Tibial artery (tissue), 4 donors: ENCODE data around the gene AK8.

ENCODE experiments used
- DNase-seq, 2 donors: peaks; one replicate each; pipeline ENCODE4 v3.0.0-alpha.2; 2019
- H3K27ac ChIP-seq, 2 donors: fragments of 200-600 bp; sonication (generic) in 1 of 2; 1 replicate in 1 of 2; 2 replicates in 1 of 2; pipeline ENCODE4 v1.5.1; 2018 to 2019; ENCODE audit warnings: mild to moderate bottlenecking in 1 of 2
- H3K27me3 ChIP-seq, 2 donors: fragments of 200-600 bp; sonication (generic) in 1 of 2; one replicate each; pipeline versions ENCODE4 v1.5.1 to v1.6.0; 2016 to 2019
- H3K36me3 ChIP-seq, 3 donors: fragments of 200-600 bp; sonication (generic) in 2 of 3; one replicate each; pipeline ENCODE4 v1.5.1; 2016 to 2019; ENCODE audit warnings: mild to moderate bottlenecking in 2 of 3
- H3K4me1 ChIP-seq, 4 donors: fragments of 200-600 bp; sonication (generic) in 2 of 4; 1 replicate in 3 of 4; 2 replicates in 1 of 4; pipeline ENCODE4 v1.5.1; 2016 to 2019
- H3K4me3 ChIP-seq, 2 donors: fragments of 200-600 bp; sonication (generic) in 1 of 2; 1 replicate in 1 of 2; 2 replicates in 1 of 2; pipeline ENCODE4 v1.5.1; 2018 to 2019; ENCODE audit warnings: mild to moderate bottlenecking in 2 of 2
- H3K9me3 ChIP-seq, 3 donors: fragments of 200-600 bp; sonication (generic) in 1 of 3; one replicate each; pipeline ENCODE4 v1.5.1; 2016 to 2019
- intact Hi-C: fragments of 100-400 bp; cut with DNase I; formaldehyde crosslinking; loops from one replicate; pipeline ENCODE4 v1.15.0; 2023; ENCODE audit warnings: low total_unique reads
- TF ChIP-seq, protein P1 (sequence below), 2 experiments: fragments of 200-600 bp in 1 of 2; fragments of 450-650 bp in 1 of 2; IDR thresholded peaks; one replicate each; pipeline ENCODE4 v1.5.1; 2017 to 2019; ENCODE audit warnings: antibody characterized with exemption in 2 of 2, mild to moderate bottlenecking in 1 of 2, moderate library complexity in 1 of 2

The AK8 gene

DNA sequence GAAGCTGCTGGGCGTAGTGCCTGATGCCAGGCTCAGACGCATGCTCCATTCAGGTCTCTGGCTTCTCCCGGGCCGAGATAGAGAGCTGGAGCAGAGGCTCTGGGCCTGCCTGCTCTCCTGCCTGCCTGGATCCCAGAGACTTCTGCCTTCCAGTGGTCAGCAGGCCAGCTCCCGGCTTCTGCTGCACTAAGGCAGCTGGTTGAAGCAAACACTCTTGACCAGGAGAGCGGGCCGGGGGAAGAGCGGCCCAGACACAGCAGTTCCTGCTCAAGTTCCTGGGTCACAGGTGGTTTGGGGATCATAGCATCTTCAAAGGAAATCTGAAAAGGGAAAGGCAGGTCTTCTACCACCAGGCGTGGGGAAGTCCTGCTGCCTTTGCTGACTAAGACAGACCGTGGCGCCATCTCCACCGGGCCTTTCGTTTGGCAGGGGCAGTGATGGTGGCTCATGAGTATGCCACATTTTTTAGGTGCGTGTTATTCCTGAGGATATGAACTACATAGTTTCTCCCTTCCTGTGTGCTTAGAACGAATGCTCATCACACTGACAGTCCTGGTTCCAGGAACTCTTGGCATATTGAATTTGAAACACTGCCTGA, 31.1 kb downstream of the AK8 start:
- DNase-seq, result no peak
- H3K27ac ChIP-seq, result no peak overlapping the region
- no peak overlapping the region for H3K4me3 ChIP-seq
- H3K36me3 ChIP-seq, result no peaks in the 10 kb centered on the region
- intact Hi-C loops, result no loop called here
- H3K4me1 ChIP-seq, result no peaks in the 10 kb centered on the region
- H3K9me3 ChIP-seq, result no peaks in the 10 kb centered on the region
- H3K27me3 ChIP-seq, result no peaks in the 10 kb centered on the region
- TF ChIP-seq, protein P1, sequence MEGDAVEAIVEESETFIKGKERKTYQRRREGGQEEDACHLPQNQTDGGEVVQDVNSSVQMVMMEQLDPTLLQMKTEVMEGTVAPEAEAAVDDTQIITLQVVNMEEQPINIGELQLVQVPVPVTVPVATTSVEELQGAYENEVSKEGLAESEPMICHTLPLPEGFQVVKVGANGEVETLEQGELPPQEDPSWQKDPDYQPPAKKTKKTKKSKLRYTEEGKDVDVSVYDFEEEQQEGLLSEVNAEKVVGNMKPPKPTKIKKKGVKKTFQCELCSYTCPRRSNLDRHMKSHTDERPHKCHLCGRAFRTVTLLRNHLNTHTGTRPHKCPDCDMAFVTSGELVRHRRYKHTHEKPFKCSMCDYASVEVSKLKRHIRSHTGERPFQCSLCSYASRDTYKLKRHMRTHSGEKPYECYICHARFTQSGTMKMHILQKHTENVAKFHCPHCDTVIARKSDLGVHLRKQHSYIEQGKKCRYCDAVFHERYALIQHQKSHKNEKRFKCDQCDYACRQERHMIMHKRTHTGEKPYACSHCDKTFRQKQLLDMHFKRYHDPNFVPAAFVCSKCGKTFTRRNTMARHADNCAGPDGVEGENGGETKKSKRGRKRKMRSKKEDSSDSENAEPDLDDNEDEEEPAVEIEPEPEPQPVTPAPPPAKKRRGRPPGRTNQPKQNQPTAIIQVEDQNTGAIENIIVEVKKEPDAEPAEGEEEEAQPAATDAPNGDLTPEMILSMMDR (IDR thresholded peaks at IDR 0.05), result no peak

DNA sequence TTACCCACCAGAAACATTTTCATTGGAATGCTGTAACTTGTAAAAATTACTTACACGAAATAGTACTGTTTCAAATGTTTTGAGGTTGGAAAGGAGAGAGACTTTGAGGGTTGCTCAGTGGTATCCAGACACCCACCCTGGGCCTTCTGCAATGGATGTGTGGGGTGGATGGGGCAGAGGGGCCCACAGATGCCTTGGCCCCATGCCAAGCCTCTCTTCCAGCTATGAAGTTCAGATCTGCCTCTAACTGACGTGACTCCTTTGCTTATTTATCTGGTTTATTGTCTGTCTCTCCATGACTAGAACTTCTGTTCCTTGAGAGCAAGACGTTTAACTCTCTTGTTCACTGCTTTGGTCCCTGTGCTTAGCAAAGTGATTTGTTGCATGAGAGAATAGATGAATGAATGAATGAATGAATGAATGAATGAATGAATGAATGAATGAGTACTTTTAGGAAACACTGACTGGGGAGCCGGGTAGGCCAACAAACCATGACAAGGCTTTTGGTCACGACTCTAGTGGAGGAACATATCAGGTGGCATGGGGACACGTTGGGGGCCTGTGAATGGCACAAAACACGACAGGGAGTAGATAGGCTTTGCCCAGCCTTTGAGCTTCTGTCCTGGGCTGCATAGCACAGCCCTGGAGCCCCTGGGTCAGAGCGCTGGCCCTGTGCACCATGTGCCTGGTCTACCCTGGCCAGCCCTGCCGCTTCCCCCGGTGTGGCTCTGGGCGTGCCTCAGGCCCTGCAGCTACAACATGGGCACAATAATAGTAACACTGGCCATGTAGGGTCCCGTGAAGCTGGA, 31.8 kb downstream of the AK8 start:
- intact Hi-C loops, result no loop called here
- H3K4me1 ChIP-seq, result no peaks in the 10 kb centered on the region
- H3K27ac ChIP-seq, result no peak overlapping the region
- no peaks in the 10 kb centered on the region for H3K9me3 ChIP-seq
- TF ChIP-seq, protein P1 (IDR thresholded peaks at IDR 0.05), result no peak
- no peak for DNase-seq
- no peak overlapping the region for H3K4me3 ChIP-seq
- no peaks in the 10 kb centered on the region for H3K27me3 ChIP-seq
- no peaks in the 10 kb centered on the region for H3K36me3 ChIP-seq

GRCh38 chr9:132842124-132843044, 35.7 kb downstream of the AK8 start:
- Histone ChIP-seq H3K27me3 (no peaks in the 10 kb centered on the region), H3K27ac (no peak overlapping the region), H3K9me3 (no peaks in the 10 kb centered on the region), H3K36me3 (no peaks in the 10 kb centered on the region), H3K4me3 (no peak overlapping the region), H3K4me1 (no peaks in the 10 kb centered on the region)
- TF ChIP-seq, protein P1 (IDR thresholded peaks at IDR 0.05), result no peak
- intact Hi-C loops, result no loop called here
- DNase-seq, result peak in 1 of 2 donors; percentile 16

- TF ChIP-seq, protein P1 (IDR thresholded peaks at IDR 0.05), result no peak
- DNase-seq, result peak in 1 of 2 donors; percentile 31
- Histone ChIP-seq H3K4me1 (no peaks in the 10 kb centered on the region), H3K27ac (no peak overlapping the region), H3K4me3 (no peak overlapping the region), H3K27me3 (no peaks in the 10 kb centered on the region), H3K36me3 (no peaks in the 10 kb centered on the region), H3K9me3 (no peaks in the 10 kb centered on the region)
- intact Hi-C loops, result no loop called here
Measured at GRCh38 chr9:132840980-132841379, 37.1 kb downstream of the AK8 start.

DNA sequence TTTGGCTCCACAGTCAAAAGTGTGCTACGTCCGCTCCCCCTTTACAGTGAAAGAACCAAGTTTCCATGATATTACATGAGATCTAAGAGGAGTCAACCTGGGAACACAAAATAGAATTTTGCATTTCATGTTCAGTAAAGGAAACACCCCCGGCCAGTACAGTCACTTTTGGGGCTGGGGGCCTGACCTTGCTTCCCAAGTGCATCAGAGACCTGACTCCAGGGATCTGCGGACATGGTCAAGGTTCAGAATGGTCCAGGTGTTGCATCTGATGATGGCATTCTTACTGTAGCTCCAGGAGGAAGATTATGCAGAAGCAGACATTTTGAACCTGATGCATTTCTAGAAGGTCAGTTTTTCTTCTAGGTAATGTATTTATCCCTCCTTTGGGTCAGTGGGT, 39.8 kb downstream of the AK8 start:
- DNase-seq, result no peak
- intact Hi-C loops, result no loop called here
- TF ChIP-seq, protein P1 (IDR thresholded peaks at IDR 0.05), result no peak
- H3K27ac ChIP-seq, result no peak overlapping the region
- H3K4me3 ChIP-seq, result no peak overlapping the region
- H3K36me3 ChIP-seq, result no peaks in the 10 kb centered on the region
- H3K9me3 ChIP-seq, result no peaks in the 10 kb centered on the region
- H3K27me3 ChIP-seq, result peaks cover 0 to 6% of the 10 kb centered on the region in 2 donors
- no peaks in the 10 kb centered on the region for H3K4me1 ChIP-seq
